Fibroblast of villous mesenchyme (primary cell): ENCODE measurements around the gene ZNF609. TPM values are rescaled to one million over a fixed set of nuclear protein-coding genes. Genes with fewer than 3 reads are reported as not detected.

Source experiments
- DNase-seq: peaks from one replicate; pipeline ENCODE4 v3.0.0-alpha.2; 2010; ENCODE audit warnings: low read depth
- H3K4me3 ChIP-seq: 2 replicates; pipeline ENCODE4 v1.5.1; 2011; ENCODE audit warnings: low read depth, mild to moderate bottlenecking, low read length
- total RNA-seq: library from RNA; depleted of rRNA; stranded (reverse); fragments of >200 nt; gene quantifications from 2 replicates; pipeline ENCODE4 v1.2.3, GENCODE V29; 2012
- TF ChIP-seq, protein P1 (sequence below): IDR thresholded peaks from 2 replicates; pipeline ENCODE4 v1.5.1; 2012; ENCODE audit warnings: low read depth, mild to moderate bottlenecking, low read length; ENCODE audit not compliant: insufficient read depth

ZNF609 gene
- total RNA-seq, 1 donor: 22.5 TPM

DNA sequence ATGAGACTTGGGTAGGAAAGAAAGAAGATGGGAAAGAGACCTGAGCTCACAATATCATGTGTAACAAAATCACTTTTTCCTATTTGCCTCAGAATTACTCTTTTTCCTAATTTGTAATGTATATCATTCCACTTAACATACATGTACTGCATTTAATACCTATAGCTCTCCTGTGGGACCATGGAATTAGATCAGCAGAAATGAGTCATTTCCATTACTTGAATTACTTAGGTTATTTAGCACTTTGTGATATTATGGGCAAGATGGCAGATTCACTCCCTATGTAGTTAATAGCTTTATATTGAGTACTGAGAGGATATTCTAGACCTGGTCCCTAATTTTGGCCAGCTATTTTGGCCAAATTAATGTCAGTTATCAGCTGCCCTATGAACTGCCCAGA, 70.5 kb downstream of the ZNF609 start:
- H3K4me3 ChIP-seq: no peak overlapping the region
- TF ChIP-seq, protein P1, sequence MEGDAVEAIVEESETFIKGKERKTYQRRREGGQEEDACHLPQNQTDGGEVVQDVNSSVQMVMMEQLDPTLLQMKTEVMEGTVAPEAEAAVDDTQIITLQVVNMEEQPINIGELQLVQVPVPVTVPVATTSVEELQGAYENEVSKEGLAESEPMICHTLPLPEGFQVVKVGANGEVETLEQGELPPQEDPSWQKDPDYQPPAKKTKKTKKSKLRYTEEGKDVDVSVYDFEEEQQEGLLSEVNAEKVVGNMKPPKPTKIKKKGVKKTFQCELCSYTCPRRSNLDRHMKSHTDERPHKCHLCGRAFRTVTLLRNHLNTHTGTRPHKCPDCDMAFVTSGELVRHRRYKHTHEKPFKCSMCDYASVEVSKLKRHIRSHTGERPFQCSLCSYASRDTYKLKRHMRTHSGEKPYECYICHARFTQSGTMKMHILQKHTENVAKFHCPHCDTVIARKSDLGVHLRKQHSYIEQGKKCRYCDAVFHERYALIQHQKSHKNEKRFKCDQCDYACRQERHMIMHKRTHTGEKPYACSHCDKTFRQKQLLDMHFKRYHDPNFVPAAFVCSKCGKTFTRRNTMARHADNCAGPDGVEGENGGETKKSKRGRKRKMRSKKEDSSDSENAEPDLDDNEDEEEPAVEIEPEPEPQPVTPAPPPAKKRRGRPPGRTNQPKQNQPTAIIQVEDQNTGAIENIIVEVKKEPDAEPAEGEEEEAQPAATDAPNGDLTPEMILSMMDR: no peak

DNA sequence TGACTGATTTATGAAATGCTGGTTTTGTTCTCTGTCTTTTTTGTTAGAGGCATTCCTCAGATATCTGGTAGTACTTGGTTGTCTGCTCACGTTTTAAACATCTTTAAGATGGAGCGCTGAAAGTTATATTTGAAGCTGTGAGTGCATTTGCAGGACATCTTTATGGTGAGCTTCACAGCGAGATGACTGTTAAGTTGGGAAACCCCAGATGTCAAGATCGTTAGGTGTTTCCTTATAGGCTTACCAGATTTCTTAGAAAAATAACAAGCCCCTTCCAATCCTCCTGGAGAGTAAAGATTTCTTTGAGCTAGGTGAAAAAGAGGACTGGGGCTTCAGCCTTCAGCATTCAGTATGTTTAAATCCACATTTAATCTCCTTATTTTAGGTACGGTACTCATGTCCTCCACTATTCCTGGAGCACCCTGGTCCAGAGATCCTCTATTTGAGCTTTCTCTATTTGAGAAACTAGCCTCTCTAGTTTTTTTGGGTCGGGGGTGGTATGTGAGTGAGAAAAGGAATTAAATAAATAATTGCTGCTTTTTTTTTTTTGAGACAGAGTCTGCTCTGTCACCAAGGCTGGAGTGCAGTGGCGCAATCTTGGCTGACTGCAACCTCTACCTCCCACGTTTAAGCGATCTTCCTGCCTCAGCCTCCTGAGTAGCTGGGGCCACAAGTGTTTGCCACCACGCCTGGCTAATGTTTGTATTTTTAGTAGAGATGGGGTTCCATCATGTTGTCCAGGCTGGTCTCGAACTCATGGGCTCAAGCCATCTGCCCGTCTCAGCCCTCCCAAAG, 72.3 kb downstream of the ZNF609 start:
- peak; percentile 47 for DNase-seq
- TF ChIP-seq, protein P1: no peak
- H3K4me3 ChIP-seq: no peak overlapping the region

More for the DNA sequence above, 70.5 kb downstream of the ZNF609 start:
- DNase-seq: no peak

DNA sequence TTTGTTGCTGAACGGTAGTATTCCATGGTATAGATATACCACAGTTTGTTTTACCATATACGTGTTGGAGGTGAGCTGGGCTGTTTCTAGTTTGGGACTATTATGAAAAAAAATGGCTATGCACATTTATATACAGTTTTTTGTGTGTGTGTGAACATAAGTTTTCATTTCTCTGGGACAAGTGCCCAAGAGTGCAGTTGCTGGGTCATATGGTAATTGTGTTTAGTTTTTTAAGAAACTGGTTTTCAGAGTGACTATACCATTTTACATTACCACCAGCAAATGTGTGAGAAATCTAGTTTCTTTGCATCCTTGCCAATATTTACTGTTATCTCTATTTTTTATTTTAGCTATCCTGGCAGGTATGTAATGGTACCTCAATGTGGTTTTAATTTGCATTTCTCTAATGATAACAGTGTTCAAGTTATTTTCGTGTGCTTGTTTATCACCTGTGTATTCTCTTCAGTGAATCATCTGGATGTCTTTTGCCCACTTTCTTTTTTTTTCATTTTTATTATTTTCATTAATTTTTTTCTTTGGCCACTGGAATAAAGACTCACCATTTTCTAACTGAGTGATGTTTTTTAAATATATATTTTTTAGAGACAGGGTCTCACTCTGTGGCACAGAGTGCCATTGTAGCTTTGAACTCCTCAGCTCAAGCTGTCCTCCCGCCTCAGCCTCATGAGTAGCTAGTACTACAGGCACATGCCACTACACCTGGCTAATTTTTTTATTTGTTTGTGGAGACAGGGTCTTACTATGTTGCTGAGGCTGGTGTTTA, 75.3 kb downstream of the ZNF609 start:
- H3K4me3 ChIP-seq: no peak overlapping the region
- TF ChIP-seq, protein P1: no peak
- DNase-seq: no peak

DNA sequence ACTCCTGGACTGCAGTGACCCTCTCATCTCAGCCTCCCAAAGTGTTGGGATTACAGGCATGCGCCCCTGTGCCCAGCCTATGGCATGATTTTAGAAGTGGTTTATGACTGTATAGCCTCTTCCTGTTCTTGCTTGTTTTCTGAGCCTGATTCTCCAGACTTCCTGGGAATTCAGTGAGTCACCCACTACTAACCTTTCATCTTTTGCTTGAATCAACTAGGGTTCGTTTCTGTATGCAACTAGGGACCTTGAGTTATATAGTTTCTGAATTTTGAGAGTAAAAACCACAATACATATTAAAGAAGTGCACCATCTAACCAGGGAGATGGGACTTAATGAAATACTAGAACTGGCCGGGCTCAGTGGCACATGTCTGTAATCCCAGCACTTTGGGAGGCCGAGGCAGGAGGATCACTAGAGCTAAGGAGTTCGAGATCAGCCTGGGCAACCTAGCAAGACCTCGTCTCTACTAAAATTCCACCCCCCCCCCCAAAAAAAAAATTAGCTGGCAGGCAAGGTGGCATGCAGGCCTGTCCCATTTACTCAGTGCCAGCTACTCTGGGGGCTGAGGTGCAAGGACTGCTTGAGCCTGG, 76.0 kb downstream of the ZNF609 start:
- TF ChIP-seq, protein P1: no peak
- no peak overlapping the region for H3K4me3 ChIP-seq
- peak; percentile 82 for DNase-seq

DNA sequence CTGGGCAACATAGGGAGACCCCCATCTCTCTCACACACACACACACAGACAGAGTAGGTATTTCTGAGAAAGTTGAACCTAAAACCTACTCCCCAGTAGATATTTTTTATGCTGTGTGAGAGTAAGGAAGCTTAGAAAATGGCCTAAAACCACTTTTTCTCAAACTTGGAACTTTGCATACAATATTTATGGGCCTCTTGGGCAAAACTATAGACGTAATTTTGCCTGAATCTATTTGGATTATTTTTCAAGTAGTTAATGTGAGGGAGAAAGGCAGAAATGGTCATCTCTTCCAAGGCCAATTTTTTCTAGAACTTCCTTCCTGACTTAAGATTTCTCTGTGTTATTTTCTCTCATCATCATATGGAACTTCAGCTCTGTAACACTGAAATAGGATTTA, 81.7 kb downstream of the ZNF609 start:
- H3K4me3 ChIP-seq: no peak overlapping the region
- TF ChIP-seq, protein P1: no peak
- DNase-seq: no peak

DNA sequence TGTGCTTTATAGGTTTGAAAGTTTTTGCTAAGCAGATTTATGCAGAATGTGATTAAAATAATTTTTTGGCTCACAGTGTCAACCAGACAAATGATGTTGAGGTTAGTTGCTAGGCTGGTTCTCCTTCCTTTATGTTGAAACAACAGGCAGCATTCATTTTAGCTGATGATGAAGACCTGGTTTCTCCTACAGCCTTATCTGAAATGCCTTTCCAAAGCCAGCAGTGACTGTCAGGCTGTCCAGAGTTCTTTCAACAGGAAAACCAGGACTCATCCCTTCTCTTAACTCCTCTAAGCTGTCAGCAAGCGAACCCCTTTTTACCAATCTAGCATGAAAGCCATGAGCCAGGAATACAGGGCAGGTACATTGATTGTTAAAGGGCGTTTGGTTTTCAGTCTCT, 84.1 kb downstream of the ZNF609 start:
- H3K4me3 ChIP-seq: no peak overlapping the region
- TF ChIP-seq, protein P1: no peak
- no peak for DNase-seq
